Measurements from ENCODE around the gene OPCML.

DNA sequence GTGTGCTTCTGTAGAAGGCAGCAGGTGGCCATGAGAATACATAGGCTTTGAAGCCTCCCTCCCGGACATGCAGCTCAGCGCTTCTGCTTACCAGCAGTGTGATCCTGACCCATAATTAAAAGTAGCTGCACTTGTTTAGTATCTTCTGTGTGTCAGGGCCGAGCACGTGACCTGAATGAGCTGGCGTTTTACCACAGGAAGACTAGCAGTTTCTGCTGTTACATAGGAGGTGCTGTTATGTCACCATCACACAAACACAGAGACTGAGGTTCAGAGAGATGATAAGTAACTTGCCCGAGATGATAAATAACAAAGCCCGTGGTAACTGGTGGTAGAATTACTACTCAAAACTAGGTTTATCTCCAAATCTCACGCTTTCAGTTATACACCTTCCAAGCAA lies 329.5 kb downstream of the OPCML start:
- no peak for TF ChIP-seq CTCF (IDR thresholded peaks at IDR 0.05; ENCODE audit: low read length)
- TF ChIP-seq EZH2phosphoT487 (IDR thresholded peaks at IDR 0.05; ENCODE audit: low read length) = no peak
- no peak for TF ChIP-seq EZH2 (optimal IDR thresholded peaks at IDR 0.05; ENCODE audit: low read depth, low read length)
